GM11168 (cell line): ENCODE data around the gene TNFRSF11A.

Experiments
- in situ Hi-C: fragments of 300-500 bp; cut with MboI; formaldehyde crosslinking; loops from one replicate; pipeline ENCODE4 v1.12.0; 2022; ENCODE audit warnings: low sequenced_read_pairs; ENCODE audit not compliant: unreplicated experiment

TNFRSF11A gene

GRCh38 chr18:62324917-62325805, at the start of gene TNFRSF11A:
Gene TNFRSF11A (plus strand): TSS chr18:62325310. CDS start chr18:62325353, 43 bp downstream.
- in situ Hi-C loops: no loop called here

- in situ Hi-C loops: no loop called here
These were observed 48.1 kb upstream of the TNFRSF11A start for GRCh38 chr18:62277045-62277444.

- in situ Hi-C loops: no loop called here
These were observed 45.5 kb upstream of the TNFRSF11A start for GRCh38 chr18:62279561-62279960.

GRCh38 chr18:62280058-62280457, 45.1 kb upstream of the TNFRSF11A start:
- in situ Hi-C loops: no loop called here

GRCh38 chr18:62280786-62281185, 44.3 kb upstream of the TNFRSF11A start:
- in situ Hi-C loops: no loop called here

GRCh38 chr18:62281684-62282083, 43.4 kb upstream of the TNFRSF11A start:
- in situ Hi-C loops: no loop called here

- in situ Hi-C loops: no loop called here
These were observed 42.9 kb upstream of the TNFRSF11A start for GRCh38 chr18:62282188-62282629.

GRCh38 chr18:62284637-62285036, 40.5 kb upstream of the TNFRSF11A start:
- in situ Hi-C loops: no loop called here

GRCh38 chr18:62285281-62285680, 39.8 kb upstream of the TNFRSF11A start:
- in situ Hi-C loops: no loop called here

GRCh38 chr18:62287781-62288664, 37.1 kb upstream of the TNFRSF11A start:
- in situ Hi-C loops: no loop called here

- in situ Hi-C loops: no loop called here
These were observed 36.5 kb upstream of the TNFRSF11A start for GRCh38 chr18:62288665-62289008.

GRCh38 chr18:62289047-62289446, 36.1 kb upstream of the TNFRSF11A start:
- in situ Hi-C loops: no loop called here

- in situ Hi-C loops: no loop called here
These were observed 31.0 kb upstream of the TNFRSF11A start for GRCh38 chr18:62294073-62294472.

GRCh38 chr18:62300359-62300963, 24.6 kb upstream of the TNFRSF11A start:
- in situ Hi-C loops: no loop called here

GRCh38 chr18:62301322-62301721, 23.8 kb upstream of the TNFRSF11A start:
- in situ Hi-C loops: no loop called here

- in situ Hi-C loops: no loop called here
These were observed 12.3 kb upstream of the TNFRSF11A start for GRCh38 chr18:62312851-62313250.

GRCh38 chr18:62318228-62319180, 6.6 kb upstream of the TNFRSF11A start:
- in situ Hi-C loops: no loop called here

GRCh38 chr18:62321201-62321600, 3.9 kb upstream of the TNFRSF11A start:
- in situ Hi-C loops: no loop called here

- in situ Hi-C loops: no loop called here
These were observed 1.5 kb upstream of the TNFRSF11A start for GRCh38 chr18:62323483-62324180.
